Effector memory CD8-positive, alpha-beta T cell (primary cell): ENCODE measurements around the gene KLF7.

ENCODE experiments used
- ATAC-seq: fragments of 150-1000 bp; cut with Tn5 transposase; replicated peaks from 2 replicates; pipeline ENCODE4 v1.10.0; 2021; ENCODE audit warnings: mild to moderate bottlenecking, moderate library complexity
- DNase-seq, 3 experiments: peaks; one replicate each; pipeline ENCODE4 v3.0.0; 2021
- H3K27ac Mint-ChIP-seq, 2 donors: one replicate each; pipeline ENCODE4 v1.8.0; 2022; ENCODE audit warnings: mild to moderate bottlenecking in 2 of 2, mixed read lengths in 2 of 2, moderate library complexity in 2 of 2
- H3K27me3 Mint-ChIP-seq, 2 donors: one replicate each; pipeline ENCODE4 v1.8.0; 2022; ENCODE audit warnings: mixed read lengths in 2 of 2
- H3K36me3 Mint-ChIP-seq: one replicate; pipeline ENCODE4 v1.8.0; 2022; ENCODE audit warnings: mild to moderate bottlenecking, moderate library complexity, mixed read lengths; ENCODE audit not compliant: insufficient read depth
- H3K4me1 Mint-ChIP-seq, 2 donors: one replicate each; pipeline ENCODE4 v1.8.0; 2022; ENCODE audit warnings: low read depth in 2 of 2, mixed read lengths in 2 of 2
- H3K4me3 Mint-ChIP-seq, 2 donors: one replicate each; pipeline ENCODE4 v1.8.0; 2022; ENCODE audit warnings: mild to moderate bottlenecking in 2 of 2, mixed read lengths in 2 of 2, moderate library complexity in 2 of 2
- H3K9me3 Mint-ChIP-seq, 2 donors: one replicate each; pipeline ENCODE4 v1.8.0; 2022; ENCODE audit warnings: mixed read lengths in 2 of 2

The KLF7 gene

GRCh38 chr2:207107131-207107530 is 58.6 kb downstream of the KLF7 start:
- H3K4me3 Mint-ChIP-seq = no peak overlapping the region
- peaks cover 0 to 10% of the 10 kb centered on the region in 2 donors for H3K27me3 Mint-ChIP-seq
- no peaks in the 10 kb centered on the region for H3K4me1 Mint-ChIP-seq
- no peak for ATAC-seq
- DNase-seq = no peak
- H3K27ac Mint-ChIP-seq = no peak overlapping the region
- no peaks in the 10 kb centered on the region for H3K9me3 Mint-ChIP-seq
- peaks cover 4% of the 10 kb centered on the region for H3K36me3 Mint-ChIP-seq

- Mint-ChIP-seq H3K27ac (no peak overlapping the region), H3K36me3 (no peaks in the 10 kb centered on the region), H3K9me3 (no peaks in the 10 kb centered on the region), H3K4me3 (no peak overlapping the region), H3K4me1 (no peaks in the 10 kb centered on the region), H3K27me3 (peaks cover 0 to 16% of the 10 kb centered on the region in 2 donors)
- DNase-seq (no peak), ATAC-seq (no peak)
Observed at GRCh38 chr2:207103132-207103531, 62.6 kb downstream of the KLF7 start.

GRCh38 chr2:207101984-207102383 is 63.8 kb downstream of the KLF7 start:
- H3K4me1 Mint-ChIP-seq = no peaks in the 10 kb centered on the region
- H3K27ac Mint-ChIP-seq = no peak overlapping the region
- DNase-seq (no peak), ATAC-seq (no peak)
- H3K36me3 Mint-ChIP-seq = no peaks in the 10 kb centered on the region
- H3K4me3 Mint-ChIP-seq = no peak overlapping the region
- H3K9me3 Mint-ChIP-seq = no peaks in the 10 kb centered on the region
- H3K27me3 Mint-ChIP-seq = peaks cover 0 to 16% of the 10 kb centered on the region in 2 donors

GRCh38 chr2:207097278-207097677 is 68.5 kb downstream of the KLF7 start:
- Mint-ChIP-seq H3K4me1 (no peaks in the 10 kb centered on the region), H3K36me3 (no peaks in the 10 kb centered on the region), H3K27me3 (peaks cover 0 to 6% of the 10 kb centered on the region in 2 donors), H3K27ac (no peak overlapping the region), H3K4me3 (no peak overlapping the region), H3K9me3 (no peaks in the 10 kb centered on the region)
- DNase-seq = no peak
- ATAC-seq = no peak

GRCh38 chr2:207095963-207096362 is 69.8 kb downstream of the KLF7 start:
- Mint-ChIP-seq H3K9me3 (no peaks in the 10 kb centered on the region), H3K4me1 (no peaks in the 10 kb centered on the region), H3K4me3 (no peak overlapping the region), H3K36me3 (no peaks in the 10 kb centered on the region), H3K27ac (no peak overlapping the region), H3K27me3 (peaks cover 0 to 6% of the 10 kb centered on the region in 2 donors)
- no peak for ATAC-seq
- DNase-seq = no peak

- H3K4me1 Mint-ChIP-seq = no peaks in the 10 kb centered on the region
- peaks cover 6 to 7% of the 10 kb centered on the region in 2 donors for H3K27me3 Mint-ChIP-seq
- H3K4me3 Mint-ChIP-seq = no peak overlapping the region
- H3K9me3 Mint-ChIP-seq = no peaks in the 10 kb centered on the region
- no peak for DNase-seq
- H3K36me3 Mint-ChIP-seq = no peaks in the 10 kb centered on the region
- H3K27ac Mint-ChIP-seq = no peak overlapping the region
- ATAC-seq = no peak
Observed at GRCh38 chr2:207093234-207093633, 72.5 kb downstream of the KLF7 start.

GRCh38 chr2:207092818-207093217 is 72.9 kb downstream of the KLF7 start:
- Mint-ChIP-seq H3K36me3 (no peaks in the 10 kb centered on the region), H3K4me3 (no peak overlapping the region), H3K9me3 (no peaks in the 10 kb centered on the region), H3K27ac (no peak overlapping the region), H3K4me1 (no peaks in the 10 kb centered on the region), H3K27me3 (peaks cover 8 to 9% of the 10 kb centered on the region in 2 donors)
- ATAC-seq (no peak), DNase-seq (no peak)

GRCh38 chr2:207091928-207092327 is 73.8 kb downstream of the KLF7 start:
- Mint-ChIP-seq H3K36me3 (peaks cover 2% of the 10 kb centered on the region), H3K9me3 (no peaks in the 10 kb centered on the region), H3K27ac (no peak overlapping the region), H3K27me3 (peaks cover 8 to 9% of the 10 kb centered on the region in 2 donors), H3K4me3 (no peak overlapping the region), H3K4me1 (no peaks in the 10 kb centered on the region)
- ATAC-seq (no peak), DNase-seq (no peak)

GRCh38 chr2:207091176-207091575 is 74.6 kb downstream of the KLF7 start:
- peaks cover 8 to 9% of the 10 kb centered on the region in 2 donors for H3K27me3 Mint-ChIP-seq
- ATAC-seq = no peak
- H3K4me1 Mint-ChIP-seq = no peaks in the 10 kb centered on the region
- peaks cover 3% of the 10 kb centered on the region for H3K36me3 Mint-ChIP-seq
- DNase-seq = no peak
- H3K9me3 Mint-ChIP-seq = no peaks in the 10 kb centered on the region
- no peak overlapping the region for H3K4me3 Mint-ChIP-seq
- no peak overlapping the region for H3K27ac Mint-ChIP-seq

GRCh38 chr2:207090389-207090788 is 75.4 kb downstream of the KLF7 start:
- H3K36me3 Mint-ChIP-seq = peaks cover 5% of the 10 kb centered on the region
- H3K27ac Mint-ChIP-seq = no peak overlapping the region
- peaks cover 8 to 9% of the 10 kb centered on the region in 2 donors for H3K27me3 Mint-ChIP-seq
- DNase-seq (no peak), ATAC-seq (no peak)
- no peaks in the 10 kb centered on the region for H3K9me3 Mint-ChIP-seq
- H3K4me1 Mint-ChIP-seq = no peaks in the 10 kb centered on the region
- H3K4me3 Mint-ChIP-seq = no peak overlapping the region

- H3K4me3 Mint-ChIP-seq = no peak overlapping the region
- H3K27me3 Mint-ChIP-seq = peaks cover 8 to 9% of the 10 kb centered on the region in 2 donors
- no peak overlapping the region for H3K27ac Mint-ChIP-seq
- ATAC-seq (no peak), DNase-seq (no peak)
- H3K9me3 Mint-ChIP-seq = no peaks in the 10 kb centered on the region
- no peaks in the 10 kb centered on the region for H3K4me1 Mint-ChIP-seq
- peaks cover 5% of the 10 kb centered on the region for H3K36me3 Mint-ChIP-seq
Observed at GRCh38 chr2:207088839-207089238, 76.9 kb downstream of the KLF7 start.

- H3K36me3 Mint-ChIP-seq = peaks cover 5% of the 10 kb centered on the region
- H3K27ac Mint-ChIP-seq = no peak overlapping the region
- no peaks in the 10 kb centered on the region for H3K9me3 Mint-ChIP-seq
- ATAC-seq = no peak
- DNase-seq = no peak
- H3K27me3 Mint-ChIP-seq = peaks cover 8 to 9% of the 10 kb centered on the region in 2 donors
- H3K4me3 Mint-ChIP-seq = no peak overlapping the region
- H3K4me1 Mint-ChIP-seq = no peaks in the 10 kb centered on the region
Observed at GRCh38 chr2:207088276-207088675, 77.5 kb downstream of the KLF7 start.

GRCh38 chr2:207087046-207087902 is 78.5 kb downstream of the KLF7 start:
- H3K9me3 Mint-ChIP-seq = no peaks in the 10 kb centered on the region
- ATAC-seq = no peak
- H3K4me1 Mint-ChIP-seq = no peaks in the 10 kb centered on the region
- H3K36me3 Mint-ChIP-seq = peaks cover 5% of the 10 kb centered on the region
- no peak for DNase-seq
- H3K27ac Mint-ChIP-seq = no peak overlapping the region
- peaks cover 8 to 9% of the 10 kb centered on the region in 2 donors for H3K27me3 Mint-ChIP-seq
- no peak overlapping the region for H3K4me3 Mint-ChIP-seq

- Mint-ChIP-seq H3K9me3 (no peaks in the 10 kb centered on the region), H3K4me3 (no peak overlapping the region), H3K36me3 (peaks cover 5% of the 10 kb centered on the region), H3K27ac (no peak overlapping the region), H3K4me1 (no peaks in the 10 kb centered on the region), H3K27me3 (peaks cover 8 to 9% of the 10 kb centered on the region in 2 donors)
- DNase-seq (no peak), ATAC-seq (no peak)
Observed at GRCh38 chr2:207086136-207086535, 79.6 kb downstream of the KLF7 start.
